Fibroblast of villous mesenchyme (primary cell): ENCODE results near the gene STAT4. TPM values are rescaled to one million over a fixed set of nuclear protein-coding genes. Genes with fewer than 3 reads are reported as not detected.

Source experiments
- DNase-seq: peaks from one replicate; pipeline ENCODE4 v3.0.0-alpha.2; 2010; ENCODE audit warnings: low read depth
- H3K4me3 ChIP-seq: 2 replicates; pipeline ENCODE4 v1.5.1; 2011; ENCODE audit warnings: low read depth, mild to moderate bottlenecking, low read length
- total RNA-seq: library from RNA; depleted of rRNA; stranded (reverse); fragments of >200 nt; gene quantifications from 2 replicates; pipeline ENCODE4 v1.2.3, GENCODE V29; 2012
- TF ChIP-seq, protein P1 (sequence below): IDR thresholded peaks from 2 replicates; pipeline ENCODE4 v1.5.1; 2012; ENCODE audit warnings: low read depth, mild to moderate bottlenecking, low read length; ENCODE audit not compliant: insufficient read depth

STAT4 gene
- total RNA-seq, 1 donor, result 2.6 TPM

DNA sequence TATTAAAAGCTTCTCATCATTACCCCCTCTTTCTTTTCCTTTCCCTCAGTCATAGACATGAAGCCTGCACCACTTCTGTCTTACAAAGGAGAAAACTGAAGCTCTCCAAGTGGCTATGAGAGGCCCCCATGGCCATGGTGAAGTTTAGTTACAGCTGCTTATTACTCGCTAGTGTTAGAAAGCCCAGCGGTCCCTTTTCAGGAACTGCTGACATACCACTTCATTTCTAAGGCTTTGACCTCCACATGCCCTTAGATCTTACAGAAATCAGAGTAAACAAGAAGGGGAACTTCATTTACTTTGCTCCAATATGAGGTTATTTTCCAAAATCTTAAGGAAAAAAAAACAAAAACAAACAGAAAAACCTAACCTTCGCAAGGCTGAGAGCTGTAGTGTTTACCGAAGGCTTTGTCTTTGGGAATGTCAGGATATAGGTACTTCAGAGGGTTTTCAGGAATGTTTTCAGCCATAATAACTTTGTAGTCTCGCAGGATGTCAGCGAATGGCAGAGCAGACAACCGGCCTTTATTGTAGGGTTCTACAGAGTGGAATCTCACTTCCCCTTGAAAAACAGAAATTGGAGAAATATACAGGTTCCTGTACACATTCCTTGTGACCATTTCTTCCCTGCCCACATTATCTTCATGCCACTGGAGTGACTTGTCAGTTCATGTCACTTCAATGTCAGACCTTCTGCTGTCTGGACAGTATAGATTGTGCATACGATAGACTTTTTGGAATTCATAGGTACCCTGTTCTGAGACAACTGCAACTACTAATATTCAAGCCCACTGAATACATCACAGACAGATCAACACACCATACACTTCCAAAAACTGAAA, 118.0 kb downstream of the STAT4 start:
- no peak for DNase-seq
- TF ChIP-seq, protein P1, sequence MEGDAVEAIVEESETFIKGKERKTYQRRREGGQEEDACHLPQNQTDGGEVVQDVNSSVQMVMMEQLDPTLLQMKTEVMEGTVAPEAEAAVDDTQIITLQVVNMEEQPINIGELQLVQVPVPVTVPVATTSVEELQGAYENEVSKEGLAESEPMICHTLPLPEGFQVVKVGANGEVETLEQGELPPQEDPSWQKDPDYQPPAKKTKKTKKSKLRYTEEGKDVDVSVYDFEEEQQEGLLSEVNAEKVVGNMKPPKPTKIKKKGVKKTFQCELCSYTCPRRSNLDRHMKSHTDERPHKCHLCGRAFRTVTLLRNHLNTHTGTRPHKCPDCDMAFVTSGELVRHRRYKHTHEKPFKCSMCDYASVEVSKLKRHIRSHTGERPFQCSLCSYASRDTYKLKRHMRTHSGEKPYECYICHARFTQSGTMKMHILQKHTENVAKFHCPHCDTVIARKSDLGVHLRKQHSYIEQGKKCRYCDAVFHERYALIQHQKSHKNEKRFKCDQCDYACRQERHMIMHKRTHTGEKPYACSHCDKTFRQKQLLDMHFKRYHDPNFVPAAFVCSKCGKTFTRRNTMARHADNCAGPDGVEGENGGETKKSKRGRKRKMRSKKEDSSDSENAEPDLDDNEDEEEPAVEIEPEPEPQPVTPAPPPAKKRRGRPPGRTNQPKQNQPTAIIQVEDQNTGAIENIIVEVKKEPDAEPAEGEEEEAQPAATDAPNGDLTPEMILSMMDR, result no peak
- no peak overlapping the region for H3K4me3 ChIP-seq

DNA sequence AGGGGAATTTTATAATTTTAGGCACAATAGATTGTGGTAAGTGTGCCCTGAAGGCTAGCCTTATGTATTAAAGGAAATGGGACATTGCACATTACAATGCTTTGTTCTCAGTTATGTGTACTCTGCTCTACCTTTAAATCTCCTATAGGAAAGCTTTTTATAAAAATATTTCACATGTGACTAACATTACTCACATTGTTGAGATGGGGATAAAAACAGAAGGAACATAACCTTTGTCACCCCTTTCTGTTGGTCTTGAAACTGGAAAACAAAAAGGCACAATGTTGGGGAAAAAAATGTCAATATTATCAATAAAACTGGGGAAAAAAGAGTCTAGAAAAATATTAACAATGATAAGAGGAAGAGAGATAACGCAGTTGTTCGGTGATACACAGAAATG, 119.5 kb downstream of the STAT4 start:
- TF ChIP-seq, protein P1, result no peak
- DNase-seq, result no peak
- H3K4me3 ChIP-seq, result no peak overlapping the region

DNA sequence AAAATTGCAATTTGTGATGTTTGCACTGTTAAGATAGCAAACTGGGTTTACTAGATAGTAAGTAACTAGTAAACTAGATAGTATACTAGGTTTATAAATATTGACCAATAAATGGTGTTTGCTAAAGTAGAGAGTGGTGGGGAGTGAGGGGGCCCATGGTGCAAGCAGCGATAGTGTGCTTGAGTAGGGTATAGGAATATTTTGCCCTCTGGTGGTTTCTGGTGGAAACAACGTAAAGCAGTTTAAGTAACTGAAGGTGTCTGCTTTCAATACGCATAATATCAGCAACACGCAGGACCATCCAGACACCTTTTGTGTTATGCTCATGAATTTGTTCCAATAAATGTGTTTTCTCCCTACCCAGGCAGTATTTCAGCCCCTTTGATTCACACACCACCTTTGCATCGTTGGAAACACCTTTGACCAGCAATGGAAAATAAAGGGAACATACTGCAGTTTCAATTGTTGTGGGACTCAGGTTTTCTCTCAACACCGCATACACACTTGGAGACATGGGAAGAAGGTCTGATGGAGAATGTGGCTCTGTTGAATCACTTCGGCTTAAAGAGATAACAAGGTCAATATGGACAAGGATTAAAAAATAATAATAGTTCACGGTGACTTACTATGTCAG, 120.2 kb downstream of the STAT4 start:
- DNase-seq, result peak; percentile 65
- H3K4me3 ChIP-seq, result no peak overlapping the region
- TF ChIP-seq, protein P1, result peak; percentile 74

DNA sequence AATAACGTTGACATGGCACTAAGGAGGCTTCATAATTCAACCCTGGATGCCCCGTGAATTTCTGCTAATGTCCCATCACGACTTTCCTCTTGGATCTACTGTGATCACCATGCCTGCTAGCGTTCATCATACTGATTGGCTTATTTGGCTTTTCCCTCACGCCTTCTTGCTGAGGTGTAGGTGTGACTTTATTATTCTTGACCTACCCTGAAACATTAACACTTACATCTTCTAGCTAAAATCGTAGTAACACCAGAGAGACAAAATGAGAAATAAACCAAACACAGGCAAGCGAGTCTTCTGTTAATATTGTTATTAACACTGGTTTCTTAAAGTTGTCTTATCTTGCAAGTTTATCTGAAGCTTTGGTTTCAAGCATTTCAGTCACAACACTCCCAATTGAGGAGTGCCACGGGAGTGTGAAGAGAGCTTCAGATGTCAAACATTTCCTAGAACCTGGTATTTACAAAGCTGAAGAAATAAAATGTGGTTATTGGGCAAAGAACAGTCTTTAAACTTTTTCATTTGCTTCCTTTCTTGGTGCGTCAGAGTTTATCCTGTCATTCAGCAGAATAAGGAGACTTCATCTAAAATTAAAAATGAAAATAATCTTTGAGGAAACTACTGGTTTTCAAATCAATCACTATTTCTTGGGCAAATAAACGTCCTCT, 121.4 kb downstream of the STAT4 start:
- TF ChIP-seq, protein P1, result no peak
- DNase-seq, result no peak
- H3K4me3 ChIP-seq, result no peak overlapping the region

DNA sequence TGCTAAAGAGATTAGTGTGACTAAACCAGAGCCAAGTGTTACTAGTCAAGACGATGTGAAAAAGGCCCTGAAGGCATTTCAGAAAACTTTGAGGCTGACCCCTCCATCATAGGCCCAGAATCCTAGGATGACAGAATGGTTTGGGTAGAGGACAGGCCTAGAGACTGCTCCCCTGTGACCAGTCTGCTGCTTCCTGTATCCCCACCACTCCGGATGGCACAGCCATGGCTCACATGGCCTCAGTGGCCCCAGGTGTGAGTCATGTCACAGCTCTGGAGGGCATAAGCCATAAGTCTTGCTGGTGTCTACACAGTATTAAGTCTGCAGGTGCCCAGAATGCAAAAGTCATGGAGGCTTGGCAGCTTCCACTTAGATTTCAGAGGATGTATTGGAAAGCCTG, 124.4 kb downstream of the STAT4 start:
- no peak for DNase-seq
- TF ChIP-seq, protein P1, result no peak
- H3K4me3 ChIP-seq, result no peak overlapping the region

DNA sequence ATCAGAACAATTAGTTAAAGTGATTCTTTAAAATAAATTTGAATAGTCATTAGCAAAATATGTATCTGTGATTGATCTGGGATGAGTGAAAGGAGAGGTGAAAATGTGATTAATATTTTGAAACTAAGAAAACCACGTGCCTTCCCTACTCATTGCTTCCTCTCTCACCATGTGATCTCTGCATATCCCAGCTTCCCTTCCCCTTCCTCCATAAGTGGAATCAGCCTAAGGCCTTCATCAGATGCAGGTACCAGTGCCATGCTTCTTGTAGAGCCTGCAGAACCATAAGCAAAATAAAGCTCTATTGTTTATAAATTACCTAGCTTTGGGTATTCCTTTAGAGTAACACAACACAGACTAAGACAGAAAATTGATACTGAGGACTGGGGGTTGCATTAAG, 125.7 kb downstream of the STAT4 start:
- TF ChIP-seq, protein P1, result no peak
- DNase-seq, result no peak
- H3K4me3 ChIP-seq, result no peak overlapping the region
